NCI-H2107 (cell line): Measurements from ENCODE around the gene ADPRH.

Source experiments
- DNase-seq: peaks from one replicate; lab custom pipeline; 2025; lab: John Stamatoyannopoulos, UW

ADPRH gene

DNA sequence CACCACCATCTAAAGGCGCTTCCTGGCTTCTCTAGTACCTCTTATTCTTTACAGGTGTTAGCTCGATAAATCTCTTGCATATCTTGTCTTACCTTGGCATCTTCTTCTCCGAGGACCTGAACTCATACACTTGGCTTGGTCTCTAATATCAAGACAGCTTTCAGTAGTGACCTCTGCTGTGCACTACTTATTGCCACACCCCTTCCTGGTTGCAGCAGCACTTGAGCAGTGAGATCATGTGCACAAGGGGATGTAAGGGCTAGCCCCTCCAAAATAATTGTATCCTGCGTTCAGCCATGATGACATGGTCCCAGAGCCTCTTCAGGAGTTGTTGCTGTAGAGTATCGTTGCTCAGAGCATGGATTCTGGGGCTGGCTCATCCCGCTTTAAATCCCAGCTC lies 17.1 kb downstream of the ADPRH start:
- no peak for DNase-seq

DNA sequence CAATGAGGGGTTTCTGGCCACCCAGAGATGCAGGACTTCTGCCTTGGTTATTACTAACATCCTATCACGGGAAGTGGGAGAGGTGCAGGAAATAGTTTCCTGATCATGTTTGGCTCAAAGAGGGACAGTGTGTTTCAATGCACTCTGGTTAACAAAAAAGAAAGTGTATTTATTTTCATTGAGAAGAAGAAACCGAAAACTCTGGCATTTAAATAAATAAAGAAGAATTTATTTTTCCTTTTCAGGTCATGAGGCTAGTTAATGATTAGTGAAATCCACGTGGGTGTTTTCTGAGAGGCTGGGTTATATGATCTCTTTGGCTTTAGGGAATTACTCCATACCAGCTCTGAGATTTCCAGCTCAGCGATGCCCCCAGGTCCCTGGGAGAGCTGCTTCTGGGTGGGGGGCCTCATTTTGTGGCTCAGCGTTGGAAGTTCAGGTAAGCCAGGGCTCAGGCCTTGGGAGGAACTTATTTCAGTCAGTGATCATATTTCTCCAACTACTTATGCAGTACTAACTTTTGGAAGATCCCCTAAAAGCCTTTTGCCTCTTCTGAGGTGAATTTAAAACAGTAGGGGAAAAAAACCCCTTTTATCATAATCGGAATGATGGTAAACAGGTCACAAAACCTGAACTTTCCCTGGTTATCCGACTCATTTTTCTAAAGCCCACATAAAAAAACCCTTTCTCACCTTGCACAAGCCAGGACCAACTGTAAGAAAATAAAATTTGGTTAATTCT lies 18.4 kb downstream of the ADPRH start, which contains the start of gene PLA1A:
Gene PLA1A (plus strand): TSS at position 338 of the 741 bp plus-strand sequence. CDS start 29 bp downstream, at position 367.
- DNase-seq, result no peak

DNA sequence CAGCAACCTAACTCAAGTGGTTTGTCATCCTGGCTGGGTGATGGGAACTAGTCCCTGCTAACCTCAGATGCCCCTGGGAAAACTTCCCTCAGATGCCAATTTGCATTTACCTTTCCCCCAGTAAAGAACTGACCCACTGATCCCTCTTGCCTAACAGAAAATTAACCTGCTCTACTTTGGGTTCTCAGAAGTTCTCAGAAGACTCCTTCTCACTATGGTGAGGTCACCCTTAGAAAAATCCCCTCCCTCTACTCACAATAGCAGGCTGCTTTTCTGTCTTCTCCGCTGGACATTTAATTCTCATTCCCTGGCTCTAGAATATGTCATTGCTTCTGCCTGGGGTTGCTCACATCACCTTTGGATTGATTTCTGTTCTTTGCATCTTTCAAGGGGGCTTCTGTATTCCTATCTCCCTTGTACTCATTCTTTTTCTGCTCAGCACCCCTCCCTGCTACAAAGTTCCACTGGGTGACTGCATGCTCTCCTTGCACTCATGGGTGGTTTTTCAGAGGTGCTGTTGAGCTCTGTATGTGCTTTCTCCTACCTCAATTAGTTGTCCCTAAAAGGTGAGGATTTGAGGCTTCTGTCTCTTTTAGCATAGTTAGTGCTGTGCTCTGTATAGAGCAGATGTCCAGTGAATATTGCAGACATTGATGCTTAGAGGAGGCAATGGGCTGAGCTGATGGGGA lies 19.3 kb downstream of the ADPRH start:
- no peak for DNase-seq

DNA sequence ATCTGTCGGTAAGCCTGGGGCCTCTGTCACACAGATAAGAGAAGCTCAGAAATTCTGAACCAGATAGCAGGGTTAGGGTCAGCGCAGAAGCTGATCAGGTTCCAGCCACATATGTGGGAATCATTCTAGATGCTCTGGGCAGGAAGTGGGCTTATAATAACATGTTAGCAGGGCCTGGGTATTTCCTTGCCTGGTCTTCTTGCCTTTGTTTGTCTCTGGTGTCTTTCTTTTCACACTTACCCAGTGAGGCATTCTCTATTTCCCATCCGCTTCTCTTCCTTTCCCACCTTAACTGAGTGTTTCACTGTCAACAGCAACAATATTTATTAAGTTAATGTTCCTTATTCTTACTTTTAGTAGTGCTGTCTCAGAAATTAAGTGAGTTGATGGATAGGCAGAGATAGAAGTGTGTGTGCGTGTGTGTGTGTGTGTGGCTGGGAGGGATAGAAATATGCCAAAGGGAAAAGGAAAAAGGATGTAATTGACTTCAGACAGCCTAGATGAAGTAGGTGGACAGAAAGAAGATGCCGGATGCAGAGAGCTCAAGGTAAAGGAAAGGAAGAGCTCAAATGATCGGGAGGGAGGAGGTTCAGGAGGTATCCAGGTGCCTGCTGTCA lies 20.4 kb downstream of the ADPRH start:
- DNase-seq, result no peak

DNA sequence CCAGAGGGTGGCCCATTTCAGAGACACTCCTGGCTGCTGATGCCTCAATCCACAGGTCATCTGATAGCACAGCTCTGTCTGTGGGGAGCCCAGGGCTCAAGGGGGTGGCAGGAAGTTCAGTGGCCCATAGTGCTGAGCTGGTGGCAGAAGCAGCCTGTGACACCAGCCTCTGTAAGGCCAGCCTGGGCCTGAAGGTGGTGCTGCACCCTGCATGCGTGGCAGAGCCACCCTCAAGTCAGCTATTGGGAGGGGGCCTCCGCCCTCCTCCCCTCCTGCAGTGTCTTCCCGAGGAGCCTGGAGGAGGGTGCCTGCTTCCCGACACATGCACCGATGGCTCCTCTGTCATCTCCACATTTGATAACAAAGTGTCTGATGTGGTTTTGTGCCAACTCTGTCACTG lies 21.4 kb downstream of the ADPRH start:
- no peak for DNase-seq

DNA sequence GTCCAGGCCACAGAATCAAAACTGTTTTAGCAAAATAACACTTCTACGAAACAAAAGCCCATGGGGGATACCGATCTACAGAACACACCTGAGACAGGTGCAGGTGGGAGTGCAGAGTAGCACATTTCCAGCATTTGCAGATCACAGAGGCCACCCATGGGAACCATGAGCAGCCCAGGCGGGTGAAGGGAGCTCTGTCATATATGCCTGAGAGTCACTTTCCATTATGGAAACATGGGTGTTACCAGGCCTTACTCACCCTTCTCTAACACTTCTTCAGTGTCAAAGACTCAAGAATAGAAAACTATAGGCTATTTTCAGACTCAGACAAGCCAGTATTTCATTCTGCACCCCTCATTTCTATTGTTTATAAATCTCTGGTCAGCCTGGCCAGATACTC lies 21.9 kb downstream of the ADPRH start:
- DNase-seq, result no peak

DNA sequence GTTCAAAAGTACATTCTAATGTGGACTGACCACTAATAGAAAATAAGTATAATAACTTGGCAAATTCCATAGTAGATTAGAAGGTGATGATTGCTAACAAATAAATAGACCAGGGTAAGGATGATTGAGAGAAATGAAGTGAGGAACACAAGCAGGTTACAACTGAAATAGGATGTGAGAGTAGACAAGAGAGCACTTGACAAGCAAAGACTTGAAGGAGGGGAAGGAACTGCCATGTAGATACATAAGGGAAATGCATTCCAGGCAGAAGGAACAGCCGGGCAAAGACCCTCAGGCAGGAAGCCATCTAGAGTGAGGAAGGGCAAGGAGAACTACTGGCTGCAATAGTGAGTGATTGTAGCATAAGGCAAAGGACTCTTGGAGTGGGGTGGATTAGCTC lies 23.4 kb downstream of the ADPRH start:
- DNase-seq, result no peak

DNA sequence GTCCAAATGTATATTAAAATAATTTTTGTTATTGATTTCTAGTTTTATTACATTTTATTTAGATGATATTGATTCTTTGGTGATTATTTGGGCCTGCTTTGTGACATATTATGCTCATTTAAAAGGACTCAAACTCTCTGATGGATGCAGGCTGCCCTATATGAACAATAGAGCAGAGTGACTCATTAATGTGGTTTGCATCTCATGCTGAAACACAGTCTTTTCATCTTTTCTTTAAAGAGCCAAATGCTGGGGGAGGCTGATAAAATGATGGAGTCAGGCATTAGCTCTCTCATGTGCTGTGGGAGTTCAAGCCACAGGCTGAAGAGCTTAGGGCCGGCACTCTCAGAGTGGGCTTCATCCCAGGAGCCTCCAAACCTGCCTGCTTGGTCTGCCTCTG lies 25.6 kb downstream of the ADPRH start:
- no peak for DNase-seq

DNA sequence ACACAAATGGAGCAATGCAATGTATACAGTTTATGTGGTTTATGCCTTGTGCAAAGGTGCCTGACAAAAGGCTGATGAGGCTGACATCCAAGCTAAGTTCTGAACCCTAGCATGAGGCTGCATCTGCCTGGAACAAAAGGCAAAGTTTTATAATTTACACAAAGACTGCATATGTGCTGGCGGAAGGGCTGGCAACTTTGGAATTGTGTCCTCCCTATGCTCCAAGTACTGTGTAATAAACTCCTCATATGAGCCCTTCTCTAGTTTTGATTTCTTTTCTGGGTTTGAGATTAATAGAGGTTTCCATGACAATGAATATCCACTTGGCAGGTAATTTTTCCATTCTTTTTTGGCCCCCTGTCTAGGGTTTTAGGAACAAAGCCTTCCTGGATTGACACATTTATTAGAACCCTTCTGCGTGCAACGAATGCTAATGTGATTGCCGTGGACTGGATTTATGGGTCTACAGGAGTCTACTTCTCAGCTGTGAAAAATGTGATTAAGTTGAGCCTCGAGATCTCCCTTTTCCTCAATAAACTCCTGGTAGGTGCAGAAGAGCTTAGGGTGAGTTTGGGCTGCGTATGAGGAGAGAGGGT lies 29.2 kb downstream of the ADPRH start:
- DNase-seq, result no peak

DNA sequence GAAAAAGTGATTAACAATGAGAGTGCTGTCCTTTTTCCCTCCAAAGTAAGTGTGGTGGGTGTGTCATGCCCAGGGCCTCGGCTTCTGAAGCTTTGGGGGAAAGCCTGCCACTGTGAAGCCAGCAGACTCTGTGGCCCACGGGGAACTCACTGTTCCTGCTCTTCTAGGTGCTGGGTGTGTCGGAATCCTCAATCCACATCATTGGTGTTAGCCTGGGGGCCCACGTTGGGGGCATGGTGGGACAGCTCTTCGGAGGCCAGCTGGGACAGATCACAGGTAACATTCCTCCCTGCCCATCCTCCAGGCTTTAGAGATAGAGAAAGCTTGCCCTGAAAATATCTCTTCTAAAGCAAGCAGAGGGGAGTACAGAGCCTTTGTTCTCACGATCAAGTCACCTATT lies 30.0 kb downstream of the ADPRH start:
- DNase-seq, result no peak

DNA sequence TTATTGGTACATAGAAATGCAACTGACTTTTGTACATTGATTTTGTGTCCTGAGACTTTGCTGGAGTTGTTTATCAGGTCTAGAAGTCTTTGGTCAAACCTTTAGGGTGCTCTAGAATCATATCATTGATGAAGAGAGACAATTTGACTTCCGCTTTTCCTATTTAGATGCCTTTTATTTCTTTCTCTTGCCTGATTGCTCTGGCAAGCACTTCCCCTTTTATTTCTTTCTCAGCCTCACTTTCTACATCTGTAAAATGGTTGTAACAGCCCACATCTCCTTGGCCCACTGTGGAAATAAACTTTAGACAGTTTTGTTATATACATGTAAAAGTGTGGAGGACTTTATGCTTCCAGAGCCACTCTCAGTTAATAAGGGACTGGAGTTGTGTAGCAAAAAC lies 32.4 kb downstream of the ADPRH start:
- DNase-seq, result no peak

DNA sequence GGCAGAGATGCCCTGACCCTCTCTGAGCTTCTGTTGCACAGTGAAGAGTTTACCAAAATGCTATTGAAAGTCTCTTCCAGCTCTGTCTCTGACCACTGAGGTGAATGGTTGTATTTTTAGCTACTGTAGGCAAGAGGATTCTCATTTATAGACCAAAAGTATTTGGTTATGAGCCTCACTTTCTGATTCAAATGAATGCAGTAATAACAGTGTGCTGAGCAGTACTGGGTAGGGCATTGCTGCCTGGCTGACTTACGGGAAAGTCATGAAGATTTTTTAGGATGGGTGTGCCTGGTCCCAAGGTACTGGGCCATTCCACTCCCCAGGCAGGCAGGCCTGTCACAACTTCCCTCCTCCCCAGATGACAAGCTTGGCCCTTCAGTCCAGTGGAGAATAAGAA lies 33.9 kb downstream of the ADPRH start:
- no peak for DNase-seq

DNA sequence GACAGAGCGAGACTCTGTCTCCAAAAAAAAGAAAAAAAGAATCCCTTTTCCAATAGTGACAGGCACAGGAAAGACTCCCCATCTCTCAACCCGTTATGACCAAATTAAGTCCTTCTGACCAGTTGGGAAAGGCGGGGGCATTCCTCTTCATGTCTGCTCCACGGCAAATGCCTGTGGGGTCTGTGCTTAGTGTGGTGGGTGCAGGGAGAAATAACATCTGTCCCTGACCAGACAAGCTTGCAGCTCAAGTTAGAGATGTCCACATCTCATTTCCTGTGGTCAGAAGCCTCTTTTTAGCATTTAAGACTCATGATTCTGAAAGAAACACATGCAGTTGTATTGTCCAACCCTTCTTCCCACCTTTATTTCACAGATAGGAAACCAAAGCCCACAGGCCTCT lies 34.6 kb downstream of the ADPRH start:
- DNase-seq, result no peak

DNA sequence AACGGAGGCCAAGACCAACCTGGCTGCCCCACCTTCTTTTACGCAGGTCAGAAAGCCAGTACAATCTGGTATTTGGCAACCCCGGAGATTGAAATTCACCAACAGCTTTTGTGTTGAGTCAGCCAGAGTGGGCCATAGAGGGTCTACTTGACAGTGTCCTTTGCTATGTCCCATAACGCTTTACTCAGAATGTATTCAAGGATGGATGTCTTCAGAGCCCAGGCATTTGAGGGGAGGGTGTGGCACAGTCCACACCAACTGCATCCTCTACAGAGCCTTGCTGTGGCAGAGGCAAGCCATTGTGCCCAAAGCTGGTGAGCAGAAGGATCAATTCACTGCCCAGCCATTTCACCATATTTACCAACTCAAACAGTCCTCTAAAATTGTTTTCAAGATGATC lies 36.8 kb downstream of the ADPRH start:
- DNase-seq, result no peak

DNA sequence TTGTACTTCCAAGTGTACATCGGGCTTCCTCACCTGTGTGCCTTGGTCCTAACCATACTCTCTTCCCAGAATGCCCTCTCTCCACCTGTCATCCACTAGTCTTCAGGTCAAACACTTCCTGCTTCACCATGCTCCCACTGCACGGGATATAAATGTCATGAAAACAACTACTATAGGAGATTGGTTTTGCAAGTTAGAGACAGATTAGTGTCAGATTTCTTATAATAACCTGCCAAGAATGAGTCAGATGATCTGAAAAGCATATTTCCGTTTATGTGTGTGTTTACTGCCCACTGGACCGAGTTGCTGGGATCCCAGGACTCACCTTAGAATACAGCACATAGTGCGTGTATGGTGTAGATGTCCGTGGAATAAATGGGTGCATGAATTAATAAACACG lies 39.8 kb downstream of the ADPRH start:
- no peak for DNase-seq

DNA sequence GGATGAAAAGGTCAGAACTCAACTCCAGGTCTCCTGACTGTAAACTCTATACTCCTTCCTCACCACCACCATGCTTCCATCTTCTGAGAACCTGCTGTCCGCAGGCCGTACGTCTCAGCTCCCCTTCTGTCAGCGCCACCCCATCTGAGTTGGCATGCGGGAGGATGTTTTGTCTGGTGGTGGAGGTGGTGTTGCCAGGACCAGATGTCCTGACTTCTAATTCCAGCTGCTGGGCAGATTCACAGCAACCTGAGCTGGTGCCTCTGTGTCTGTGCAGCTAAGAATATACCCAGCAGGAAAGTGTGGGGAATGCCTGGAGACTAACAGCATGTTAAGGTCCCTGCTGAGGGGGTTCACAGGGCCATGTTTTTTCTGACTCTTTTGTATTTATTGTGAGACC lies 41.6 kb downstream of the ADPRH start:
- no peak for DNase-seq

DNA sequence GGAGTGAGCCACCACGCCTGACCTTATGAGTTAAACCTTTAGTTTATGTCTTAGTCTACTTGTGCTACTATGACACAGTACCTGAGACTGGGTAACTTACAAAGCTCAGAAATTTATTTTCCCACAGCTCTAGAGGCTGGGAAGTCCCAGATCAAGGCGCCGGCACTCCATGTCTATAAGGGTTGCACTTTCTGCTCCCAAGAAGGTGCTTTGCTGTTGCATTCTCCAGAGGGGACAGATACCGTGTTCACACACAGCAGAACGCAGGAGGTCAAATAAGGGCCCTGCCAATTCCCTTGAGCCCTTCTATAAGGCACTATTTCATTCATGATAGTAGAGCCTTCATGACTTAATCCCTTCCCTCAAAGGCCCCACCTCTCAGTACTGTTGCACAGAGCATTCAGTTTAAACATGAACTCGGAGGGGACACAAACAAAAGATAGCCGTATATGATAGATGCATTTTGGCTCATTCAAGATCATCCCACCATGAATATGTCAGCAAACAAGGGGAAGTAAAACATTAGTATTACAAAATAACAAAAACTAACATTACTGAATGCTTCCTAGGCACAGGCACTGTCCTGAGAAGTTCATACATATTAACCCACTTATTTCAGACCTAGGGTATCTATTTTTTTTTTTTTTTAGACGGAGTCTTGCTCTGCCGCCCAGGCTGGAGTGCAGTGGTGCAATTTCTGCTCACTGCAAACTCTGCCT lies 44.9 kb downstream of the ADPRH start:
- no peak for DNase-seq

DNA sequence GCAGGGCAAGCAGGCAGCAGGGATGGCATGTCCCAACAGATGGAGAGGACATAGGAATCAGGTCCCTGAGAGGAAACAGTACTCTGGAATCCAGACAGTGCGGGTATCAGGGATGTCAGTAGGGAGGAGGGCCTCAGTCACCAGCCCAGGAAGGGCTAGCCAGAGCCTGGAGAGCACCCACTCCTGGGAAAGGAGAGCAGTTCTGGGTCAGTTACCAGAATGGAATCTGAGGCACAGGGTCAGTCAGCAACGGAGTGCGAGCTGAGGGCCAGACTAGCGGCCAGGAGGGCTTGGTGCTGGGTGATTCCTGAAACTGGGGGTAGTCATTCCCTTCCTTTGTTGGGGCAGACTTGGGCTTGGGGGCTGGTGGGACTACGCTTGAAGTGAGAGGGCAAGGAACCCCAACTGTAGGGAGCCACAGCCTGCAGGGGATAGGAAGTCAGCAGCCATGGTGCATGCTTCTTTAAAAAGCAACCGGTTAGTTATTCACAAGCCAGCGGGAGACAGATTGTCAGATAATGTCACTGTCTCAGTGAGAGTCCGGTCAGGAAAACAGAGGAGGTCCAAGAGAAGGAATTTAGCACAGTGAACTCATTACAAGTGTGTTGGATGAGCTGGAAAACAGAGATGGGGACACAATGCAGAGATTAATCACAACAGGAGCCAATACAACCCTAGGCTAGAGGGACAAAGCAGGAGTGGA lies 46.3 kb downstream of the ADPRH start:
- no peak for DNase-seq

DNA sequence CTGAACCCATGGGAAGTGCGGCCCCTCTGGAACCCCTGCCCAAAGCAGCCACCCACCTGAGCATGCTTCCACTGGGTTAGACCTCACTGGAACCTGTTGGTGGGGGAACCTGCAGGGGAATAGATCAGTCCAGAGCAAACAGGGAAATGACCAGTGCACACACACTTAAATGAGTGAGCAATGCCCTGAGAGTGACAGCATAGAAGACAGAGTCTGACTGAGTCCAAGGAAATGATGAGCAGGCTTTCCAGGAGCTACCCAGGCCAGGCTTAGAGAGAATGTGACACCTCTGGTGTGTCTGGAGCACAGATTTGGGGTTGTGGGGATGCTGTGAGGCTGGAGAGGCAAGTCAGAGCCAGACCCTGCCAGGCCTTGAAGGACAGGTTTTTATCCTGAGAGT lies 46.9 kb downstream of the ADPRH start:
- DNase-seq, result no peak

DNA sequence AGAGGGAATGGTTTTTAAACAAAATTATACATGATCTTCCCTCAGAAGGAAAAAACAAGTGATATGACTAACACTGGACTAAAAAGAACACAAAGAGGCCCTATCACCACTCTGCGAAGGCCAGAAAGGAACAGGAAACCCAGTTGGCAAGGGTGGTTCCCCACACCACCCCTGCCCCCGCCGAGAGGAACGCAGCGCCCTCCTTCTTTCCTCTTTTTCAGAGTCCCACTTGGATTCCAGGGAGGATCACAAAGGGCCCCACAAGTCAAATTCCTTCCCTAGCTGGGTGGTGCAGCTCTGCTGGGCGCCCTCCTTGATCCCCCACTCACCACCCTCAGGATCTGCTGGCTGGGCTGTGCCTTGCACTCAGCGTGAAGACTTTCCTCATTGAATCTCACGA lies 48.2 kb downstream of the ADPRH start:
- no peak for DNase-seq

DNA sequence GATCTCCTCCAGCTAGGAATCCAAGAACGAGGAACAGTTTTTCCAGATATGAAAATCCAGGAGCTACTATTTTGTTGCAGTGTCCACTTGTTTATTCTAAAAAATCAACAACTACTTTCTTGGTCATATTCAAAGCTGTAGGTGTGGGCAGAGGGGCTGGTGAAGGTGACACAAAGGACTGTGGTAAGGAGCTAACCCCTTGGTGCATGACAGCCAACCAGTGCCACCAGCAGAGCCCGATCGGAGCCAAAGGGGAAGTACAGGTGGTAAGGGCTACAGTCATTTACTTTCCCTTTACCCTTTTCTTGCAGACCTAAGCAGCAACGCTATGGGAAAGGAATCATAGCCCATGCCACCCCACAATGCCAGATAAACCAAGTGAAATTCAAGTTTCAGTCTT lies 49.1 kb downstream of the ADPRH start:
- DNase-seq, result no peak
